H9 (cell line): ENCODE results near the gene DNAH11. TPM values are rescaled to one million over a fixed set of nuclear protein-coding genes. Genes with fewer than 3 reads are reported as not detected.
A peak's percentile ranks its signal among the peaks of the same experiment; 100 is the strongest.

Experiments used
- DNase-seq: peaks from one replicate; pipeline ENCODE4 v3.0.0-alpha.2; 2017
- H2AFZ ChIP-seq: one replicate; pipeline ENCODE4 v1.6.1; 2013; ENCODE audit warnings: mild to moderate bottlenecking, low read length, control low read depth, moderate library complexity
- H2AK5ac ChIP-seq: 2 replicates; pipeline ENCODE4 v1.6.1; 2013; ENCODE audit warnings: low read length, control low read depth, mixed read lengths; ENCODE audit not compliant: insufficient read length
- H2BK120ac ChIP-seq: one replicate; pipeline ENCODE4 v1.6.1; 2013; ENCODE audit warnings: low read depth, mild to moderate bottlenecking, low read length, control low read depth, inconsistent platforms; ENCODE audit not compliant: poor library complexity, severe bottlenecking
- H2BK12ac ChIP-seq: 2 replicates; pipeline ENCODE4 v1.6.1; 2013; ENCODE audit warnings: low read length, control low read depth, mixed read lengths, low read depth; ENCODE audit not compliant: insufficient read length
- H2BK15ac ChIP-seq: 2 replicates; pipeline ENCODE4 v1.6.1; 2013; ENCODE audit warnings: low read depth, low read length, control low read depth
- H2BK20ac ChIP-seq: one replicate; pipeline ENCODE4 v1.6.1; 2013; ENCODE audit warnings: low read depth, mild to moderate bottlenecking, low read length, control low read depth, inconsistent platforms; ENCODE audit not compliant: poor library complexity, severe bottlenecking
- H2BK5ac ChIP-seq: 2 replicates; pipeline ENCODE4 v1.6.1; 2013; ENCODE audit warnings: low read length, control low read depth, mixed read lengths; ENCODE audit not compliant: insufficient read length
- H3K14ac ChIP-seq: 2 replicates; pipeline ENCODE4 v1.6.1; 2013; ENCODE audit warnings: low read length, control low read depth; ENCODE audit not compliant: insufficient read depth
- H3K18ac ChIP-seq: 2 replicates; pipeline ENCODE4 v1.6.1; 2013; ENCODE audit warnings: low read depth, mild to moderate bottlenecking, mixed read lengths, low read length, control low read depth; ENCODE audit not compliant: insufficient read length
- H3K23ac ChIP-seq: 2 replicates; pipeline ENCODE4 v1.6.1; 2013; ENCODE audit warnings: low read length, control low read depth, mixed read lengths, low read depth; ENCODE audit not compliant: insufficient read length
- H3K23me2 ChIP-seq: 2 replicates; pipeline ENCODE4 v1.6.1; 2013; ENCODE audit warnings: low read depth, mild to moderate bottlenecking, mixed read lengths, low read length, control low read depth; ENCODE audit not compliant: insufficient read length, poor library complexity, severe bottlenecking
- H3K27ac ChIP-seq: 2 replicates; pipeline ENCODE4 v1.5.1; 2013; ENCODE audit warnings: low read length, control low read depth, mixed read lengths, low read depth; ENCODE audit not compliant: insufficient read length
- H3K27me3 ChIP-seq: 2 replicates; pipeline ENCODE4 v1.6.1; 2013; ENCODE audit warnings: low read length, control low read depth, inconsistent platforms; ENCODE audit not compliant: insufficient read depth
- H3K4ac ChIP-seq: 2 replicates; pipeline ENCODE4 v1.6.1; 2013; ENCODE audit warnings: low read depth, mild to moderate bottlenecking, control low read depth, inconsistent platforms, low read length, moderate library complexity
- H3K4me1 ChIP-seq: 2 replicates; pipeline ENCODE4 v1.6.1; 2013; ENCODE audit warnings: low read length, control low read depth, inconsistent platforms; ENCODE audit not compliant: insufficient read depth
- H3K4me2 ChIP-seq: 2 replicates; pipeline ENCODE4 v1.6.1; 2013; ENCODE audit warnings: low read length, control low read depth, mixed read lengths; ENCODE audit not compliant: insufficient read length, insufficient read depth
- H3K56ac ChIP-seq: 2 replicates; pipeline ENCODE4 v1.6.1; 2013; ENCODE audit warnings: low read depth, mild to moderate bottlenecking, mixed read lengths, low read length, control low read depth; ENCODE audit not compliant: insufficient read length
- H3K79me1 ChIP-seq: 2 replicates; pipeline ENCODE4 v1.6.1; 2013; ENCODE audit warnings: low read depth, mild to moderate bottlenecking, moderate library complexity, low read length, control low read depth, inconsistent platforms; ENCODE audit not compliant: insufficient read depth, poor library complexity, severe bottlenecking
- H3K79me2 ChIP-seq: 2 replicates; pipeline ENCODE4 v1.6.1; 2013; ENCODE audit warnings: low read length, control low read depth, inconsistent platforms; ENCODE audit not compliant: insufficient read depth
- H3K9ac ChIP-seq: 2 replicates; pipeline ENCODE4 v1.6.1; 2013; ENCODE audit warnings: low read length, control low read depth, mixed read lengths; ENCODE audit not compliant: insufficient read length; ENCODE audit errors: extremely low read depth
- H3K9me3 ChIP-seq: one replicate; pipeline ENCODE4 v1.6.1; 2013; ENCODE audit warnings: low read depth, low read length, inconsistent platforms; ENCODE audit not compliant: control insufficient read depth
- H3T11ph ChIP-seq: one replicate; pipeline ENCODE4 v1.6.1; 2013; ENCODE audit warnings: mild to moderate bottlenecking, low read length, control low read depth, inconsistent platforms
- H4K20me1 ChIP-seq: one replicate; pipeline ENCODE4 v1.6.1; 2013; ENCODE audit not compliant: control insufficient read depth, insufficient read length, insufficient read depth
- H4K5ac ChIP-seq: 2 replicates; pipeline ENCODE4 v1.6.1; 2013; ENCODE audit warnings: low read depth, mild to moderate bottlenecking, mixed read lengths, low read length, control low read depth; ENCODE audit not compliant: insufficient read length
- H4K8ac ChIP-seq: replicated peaks from 2 replicates; pipeline ENCODE4 v1.6.1; 2013; ENCODE audit warnings: low read length, control low read depth, mixed read lengths, low read depth; ENCODE audit not compliant: insufficient read length
- H4K91ac ChIP-seq: 2 replicates; pipeline ENCODE4 v1.6.1; 2013; ENCODE audit warnings: low read depth, mild to moderate bottlenecking, moderate library complexity, mixed read lengths, low read length, control low read depth; ENCODE audit not compliant: insufficient read length
- H3K27ac Mint-ChIP-seq, 3 experiments: 2 replicates in 2 of 3; 3 replicates in 1 of 3; pipeline ENCODE4 v1.8.0; 2020 to 2021; ENCODE audit warnings: mixed read lengths in 3 of 3, mild to moderate bottlenecking in 1 of 3, moderate library complexity in 1 of 3
- H3K27me3 Mint-ChIP-seq: 2 replicates; pipeline ENCODE4 v1.8.0; 2021; ENCODE audit warnings: low read depth, mild to moderate bottlenecking, moderate library complexity, mixed read lengths
- H3K36me3 Mint-ChIP-seq, 3 experiments: 2 replicates in 2 of 3; 3 replicates in 1 of 3; pipeline ENCODE4 v1.8.0; 2020 to 2021; ENCODE audit warnings: low read depth in 3 of 3, mixed read lengths in 3 of 3; ENCODE audit not compliant: insufficient read depth in 1 of 3
- H3K4me1 Mint-ChIP-seq, 2 experiments: 2 replicates each; pipeline ENCODE4 v1.8.0; 2020; ENCODE audit warnings: mixed read lengths in 2 of 2
- H3K4me3 Mint-ChIP-seq, 2 experiments: 2 replicates in 1 of 2; 3 replicates in 1 of 2; pipeline ENCODE4 v1.8.0; 2020 to 2021; ENCODE audit warnings: mild to moderate bottlenecking in 2 of 2, mixed read lengths in 2 of 2, moderate library complexity in 1 of 2
- H3K9me3 Mint-ChIP-seq, 2 experiments: 2 replicates in 1 of 2; 3 replicates in 1 of 2; pipeline ENCODE4 v1.8.0; 2020; ENCODE audit warnings: mild to moderate bottlenecking in 2 of 2, mixed read lengths in 2 of 2, moderate library complexity in 1 of 2
- CTCF ChIP-seq: fragments of 200-600 bp; sonication (generic); conservative IDR thresholded peaks from 3 replicates; pipeline ENCODE4 v1.8.0; 2021; ENCODE audit warnings: antibody characterized with exemption, mild to moderate bottlenecking
- WGBS: extraction: QIAGEN DNeasy Blood & Tissue Kit; methylation state at CpG from one replicate; pipeline ENCODE4 v1.1.7; 2013; ENCODE audit warnings: missing lambda C conversion rate, low lambda C conversion rate, mixed read lengths; ENCODE audit not compliant: insufficient read length; ENCODE audit errors: extremely low coverage; 5-methylcytosine and 5-hydroxymethylcytosine counted together
- total RNA-seq: library from RNA; stranded (reverse); gene quantifications from 2 replicates; pipeline ENCODE4 v1.2.1, GENCODE V29; 2021

Gene DNAH11
- total RNA-seq, 1 experiment from 2014 or later = 2.5 TPM

DNA sequence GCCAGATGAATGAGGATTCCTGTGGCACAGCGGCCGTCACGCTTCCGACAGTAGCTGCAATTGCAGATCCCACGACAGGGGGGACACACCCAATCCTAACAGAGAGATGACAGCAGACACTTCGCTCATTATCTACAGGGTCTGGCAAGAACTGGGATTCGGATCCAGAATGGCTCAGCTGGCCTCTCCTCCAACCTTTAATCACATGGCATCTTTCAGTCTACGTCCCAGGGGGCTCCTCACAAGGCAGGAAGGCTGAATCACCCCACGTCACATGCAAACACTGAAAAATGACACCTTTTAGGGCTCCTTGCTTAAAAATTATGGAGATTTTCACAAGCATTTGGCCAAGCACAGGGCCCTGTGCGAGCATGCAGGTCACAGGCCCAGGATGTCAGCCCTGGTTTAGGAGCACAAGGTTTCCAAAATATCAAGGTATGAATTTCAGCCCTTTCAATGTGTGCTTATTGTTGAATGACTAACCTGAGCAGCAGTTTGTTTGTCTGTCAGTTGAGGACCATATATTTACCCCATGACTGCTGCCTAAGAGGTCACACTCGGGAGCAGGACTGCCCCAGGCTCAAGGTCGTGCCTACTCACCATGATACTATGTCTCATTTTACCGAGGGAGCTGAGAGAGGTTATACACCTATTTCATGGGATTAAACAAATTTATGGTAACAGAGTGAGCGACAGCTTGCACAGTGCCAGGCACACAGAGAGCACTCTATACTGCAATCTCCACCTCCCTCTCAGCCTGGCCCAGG is 360.4 kb downstream of the DNAH11 start:
- H3K4ac ChIP-seq = no peak overlapping the region
- H3K56ac ChIP-seq = no peak overlapping the region
- no peaks in the 10 kb centered on the region for H3K27me3 ChIP-seq
- H2BK20ac ChIP-seq = no peak overlapping the region
- no peaks in the 10 kb centered on the region for H3K79me2 ChIP-seq
- H3K18ac ChIP-seq = no peak overlapping the region
- H3K23ac ChIP-seq = no peak overlapping the region
- H3K27ac ChIP-seq = no peak overlapping the region
- H3K14ac ChIP-seq = no peak overlapping the region
- H2BK15ac ChIP-seq = no peak overlapping the region
- TF ChIP-seq CTCF = no peak
- Mint-ChIP-seq H3K4me3 (no peak overlapping the region), H3K36me3 (peaks cover 81 to 96% (median 95%) of the 10 kb centered on the region in 3 experiments), H3K9me3 (peaks cover 0 to 4% of the 10 kb centered on the region in 2 experiments; a peak in 1 of 5 replicates), H3K4me1 (peaks cover 0 to 4% of the 10 kb centered on the region in 2 experiments; a peak in 2 of 4 replicates), H3K27ac (peak overlapping the region in 1 of 3 experiments; percentile 81; a peak in 2 of 7 replicates), H3K27me3 (no peaks in the 10 kb centered on the region)
- no peaks in the 10 kb centered on the region for H3K9me3 ChIP-seq
- no peaks in the 10 kb centered on the region for H3K23me2 ChIP-seq
- H2BK5ac ChIP-seq = no peak overlapping the region
- no peaks in the 10 kb centered on the region for H3K4me1 ChIP-seq
- WGBS = no CpG with 5 or more reads among the region's 14 CpGs
- no peak overlapping the region for H2BK12ac ChIP-seq
- no peak overlapping the region for H3K9ac ChIP-seq
- no peak for DNase-seq
- no peaks in the 10 kb centered on the region for H3K79me1 ChIP-seq
- no peak overlapping the region for H4K5ac ChIP-seq
- no peak overlapping the region for H3T11ph ChIP-seq
- no peak overlapping the region for H4K8ac ChIP-seq
- no peak overlapping the region for H4K91ac ChIP-seq
- H2AK5ac ChIP-seq = no peak overlapping the region
- no peak overlapping the region for H3K4me2 ChIP-seq
- no peak overlapping the region for H2AFZ ChIP-seq
- H2BK120ac ChIP-seq = no peak overlapping the region
- no peaks in the 10 kb centered on the region for H4K20me1 ChIP-seq
